H1 (cell line): ENCODE data around the gene CBARP. TPM values are rescaled to one million over a fixed set of nuclear protein-coding genes. Genes with fewer than 3 reads are reported as not detected.

Experiments
- CTCF ChIA-PET: fragments of 300-600 bp; sonication (Branson Sonifier 250); formaldehyde crosslinking; loops from one replicate; lab custom pipeline; 2021; ENCODE audit not compliant: partially characterized antibody; lab: Charles Lee
- POLR2A ChIA-PET: fragments of 300-600 bp; sonication (Branson Sonifier 250); formaldehyde crosslinking; loops from one replicate; lab custom pipeline; 2021; ENCODE audit warnings: inconsistent platforms; ENCODE audit not compliant: partially characterized antibody; lab: Charles Lee
- DNase-seq, 2 experiments: peaks; one replicate each; pipeline versions ENCODE4 v3.0.0 to v3.0.0-alpha.2; 2010 to 2022; ENCODE audit warnings: low spot score in 2 of 2, low read depth in 1 of 2, mixed read lengths in 1 of 2
- FAIRE-seq: peaks from 2 replicates; lab custom pipeline; 2011; peaks lifted over from hg19 to GRCh38; lab: Jason Lieb, UNC
- H2AFZ ChIP-seq: 2 replicates; pipeline ENCODE4 v1.8.1; 2012; ENCODE audit warnings: low read length, inconsistent platforms
- H2AK5ac ChIP-seq: 2 replicates; pipeline ENCODE4 v1.6.1; 2013; ENCODE audit warnings: low read depth, low read length
- H2BK120ac ChIP-seq: replicated peaks from 2 replicates; pipeline ENCODE3; 2013; ENCODE audit warnings: low read depth, low read length, inconsistent platforms
- H2BK12ac ChIP-seq: 2 replicates; pipeline ENCODE4 v1.6.1; 2013; ENCODE audit warnings: low read depth, low read length
- H2BK15ac ChIP-seq: 2 replicates; pipeline ENCODE4 v1.6.1; 2013; ENCODE audit warnings: low read length
- H2BK20ac ChIP-seq: 2 replicates; pipeline ENCODE4 v1.6.1; 2013; ENCODE audit warnings: low read length
- H2BK5ac ChIP-seq: 2 replicates; pipeline ENCODE4 v1.6.1; 2013; ENCODE audit warnings: low read depth, low read length
- H3K14ac ChIP-seq: 2 replicates; pipeline ENCODE4 v1.6.1; 2013; ENCODE audit warnings: inconsistent platforms; ENCODE audit not compliant: insufficient read length
- H3K18ac ChIP-seq: 2 replicates; pipeline ENCODE4 v1.6.1; 2013; ENCODE audit warnings: low read length; ENCODE audit errors: extremely low read depth
- H3K23ac ChIP-seq: 2 replicates; pipeline ENCODE4 v1.6.1; 2013; ENCODE audit warnings: inconsistent platforms; ENCODE audit not compliant: insufficient read length
- H3K23me2 ChIP-seq: 2 replicates; pipeline ENCODE4 v1.6.1; 2013; ENCODE audit warnings: low read depth, low read length
- H3K27ac ChIP-seq: 2 replicates; pipeline ENCODE4 v1.6.1; 2011; ENCODE audit warnings: low read depth, low read length, inconsistent platforms
- H3K27me3 ChIP-seq, 4 experiments: replicated peaks in 1 of 4; 1 replicate in 1 of 4; 2 replicates in 3 of 4; pipeline versions ENCODE4 v1.6.1 to v1.8.1; 2011 to 2013; ENCODE audit warnings: low read length in 3 of 4, mild to moderate bottlenecking in 3 of 4, inconsistent platforms in 2 of 4, mixed read lengths in 2 of 4, moderate library complexity in 1 of 4; ENCODE audit not compliant: control insufficient read depth in 3 of 4, insufficient read depth in 3 of 4; ENCODE audit errors: extremely low read depth in 1 of 4
- H3K36me3 ChIP-seq, 4 experiments: 2 replicates each; pipeline versions ENCODE4 v1.6.1 to v1.8.1; 2011 to 2013; ENCODE audit warnings: mild to moderate bottlenecking in 4 of 4, low read length in 3 of 4, moderate library complexity in 2 of 4, control low read depth in 1 of 4, inconsistent platforms in 1 of 4; ENCODE audit not compliant: insufficient read depth in 4 of 4, control insufficient read depth in 2 of 4
- H3K4ac ChIP-seq: replicated peaks from 2 replicates; pipeline ENCODE3; 2013; ENCODE audit warnings: low read length, low read depth, mixed read lengths, inconsistent platforms; ENCODE audit not compliant: insufficient read length
- H3K4me1 ChIP-seq, 4 experiments: replicated peaks in 1 of 4; 1 replicate in 1 of 4; 2 replicates in 3 of 4; pipeline versions ENCODE4 v1.6.1 to v1.8.1; 2011 to 2013; ENCODE audit warnings: low read length in 3 of 4, inconsistent platforms in 2 of 4, mixed read lengths in 1 of 4; ENCODE audit not compliant: insufficient read depth in 4 of 4, control insufficient read depth in 3 of 4
- H3K4me2 ChIP-seq, 2 experiments: 2 replicates each; pipeline versions ENCODE4 v1.6.1 to v1.8.1; 2011 to 2013; ENCODE audit warnings: low read depth in 2 of 2, low read length in 2 of 2, control low read depth in 1 of 2, inconsistent platforms in 1 of 2, mild to moderate bottlenecking in 1 of 2; ENCODE audit not compliant: insufficient read depth in 1 of 2
- H3K4me3 ChIP-seq, 4 experiments: fragments of 200-600, 300-600 bp in 1 of 4; sonication (generic), shearing (Covaris generic), sonication (Bioruptor Twin) in 1 of 4; 2 replicates each; pipeline versions ENCODE4 v1.5.1 to v1.8.1; 2011 to 2016; ENCODE audit warnings: low read length in 4 of 4, low read depth in 3 of 4, control low read depth in 2 of 4, inconsistent platforms in 2 of 4, mild to moderate bottlenecking in 2 of 4, mixed read lengths in 1 of 4, moderate library complexity in 1 of 4; ENCODE audit not compliant: insufficient read depth in 2 of 4; ENCODE audit errors: extremely low read depth in 1 of 4
- H3K56ac ChIP-seq: replicated peaks from 2 replicates; pipeline ENCODE3; 2013; ENCODE audit warnings: low read depth, mild to moderate bottlenecking, mixed read lengths, low read length, inconsistent platforms; ENCODE audit not compliant: insufficient read length
- H3K79me1 ChIP-seq: 2 replicates; pipeline ENCODE4 v1.6.1; 2013; ENCODE audit warnings: low read depth, low read length, control low read depth
- H3K79me2 ChIP-seq, 2 experiments: 2 replicates each; pipeline versions ENCODE4 v1.6.1 to v1.8.1; 2012 to 2013; ENCODE audit warnings: low read length in 2 of 2, mild to moderate bottlenecking in 2 of 2, inconsistent platforms in 1 of 2; ENCODE audit not compliant: insufficient read depth in 2 of 2, control insufficient read depth in 1 of 2
- H3K9ac ChIP-seq, 4 experiments: replicated peaks in 1 of 4; 1 replicate in 1 of 4; 2 replicates in 3 of 4; pipeline versions ENCODE4 v1.6.1 to v1.8.1; 2011 to 2013; ENCODE audit warnings: low read depth in 3 of 4, low read length in 3 of 4, control low read depth in 2 of 4, mild to moderate bottlenecking in 2 of 4, moderate library complexity in 2 of 4, inconsistent platforms in 1 of 4; ENCODE audit errors: extremely low read depth in 1 of 4
- H3K9me3 ChIP-seq, 2 experiments: 2 replicates each; pipeline versions ENCODE4 v1.6.1 to v1.8.1; 2012 to 2013; ENCODE audit warnings: mild to moderate bottlenecking in 2 of 2, moderate library complexity in 2 of 2, control low read depth in 1 of 2, inconsistent platforms in 1 of 2, low read depth in 1 of 2, low read length in 1 of 2, mixed read lengths in 1 of 2; ENCODE audit not compliant: insufficient read depth in 2 of 2
- H4K20me1 ChIP-seq, 2 experiments: replicated peaks in 1 of 2; 2 replicates each; pipeline versions ENCODE3 to v1.8.1; 2011 to 2013; ENCODE audit warnings: inconsistent platforms in 2 of 2, low read length in 2 of 2, mild to moderate bottlenecking in 1 of 2; ENCODE audit not compliant: insufficient read depth in 2 of 2, control insufficient read depth in 1 of 2
- H4K5ac ChIP-seq: 2 replicates; pipeline ENCODE4 v1.6.1; 2013; ENCODE audit warnings: low read length, low read depth, mixed read lengths, inconsistent platforms; ENCODE audit not compliant: insufficient read length
- H4K8ac ChIP-seq: 2 replicates; pipeline ENCODE4 v1.8.0; 2013; ENCODE audit warnings: mild to moderate bottlenecking, moderate library complexity, low read length, inconsistent platforms; ENCODE audit not compliant: insufficient read depth; ENCODE audit errors: extremely low read depth
- H4K91ac ChIP-seq: replicated peaks from 2 replicates; pipeline ENCODE3; 2013; ENCODE audit warnings: low read length, mixed read lengths, inconsistent platforms; ENCODE audit not compliant: insufficient read length
- CTCF ChIP-seq, 3 experiments: IDR thresholded peaks; 1 replicate in 2 of 3; 2 replicates in 1 of 3; pipeline versions ENCODE4 v1.5.1 to v1.6.1; 2011; ENCODE audit warnings: low read length in 3 of 3, mild to moderate bottlenecking in 3 of 3, inconsistent platforms in 2 of 3, low read depth in 1 of 3, moderate library complexity in 1 of 3; ENCODE audit not compliant: insufficient read depth in 1 of 3; ENCODE audit errors: control extremely low read depth in 1 of 3
- EP300 ChIP-seq, 2 experiments: IDR thresholded peaks; 1 replicate in 1 of 2; 2 replicates in 1 of 2; pipeline ENCODE4 v1.6.1; 2011 to 2012; ENCODE audit warnings: low read depth in 2 of 2, low read length in 2 of 2, mild to moderate bottlenecking in 2 of 2, borderline replicate concordance in 1 of 2, inconsistent platforms in 1 of 2, moderate library complexity in 1 of 2
- WGBS, 2 experiments: shearing (Covaris generic) in 1 of 2; methylation state at CpG; one replicate each; pipeline versions ENCODE4 v1.1.6 to v1.1.7; 2013 to 2015; ENCODE audit warnings: low lambda C conversion rate in 2 of 2, mixed read lengths in 2 of 2, inconsistent platforms in 1 of 2, low coverage in 1 of 2, missing lambda C conversion rate in 1 of 2; ENCODE audit not compliant: insufficient replicate concordance in 2 of 2, insufficient coverage in 1 of 2, insufficient read length in 1 of 2; ENCODE audit errors: extremely low coverage in 1 of 2, missing lambda C conversion rate in 1 of 2; 5-methylcytosine and 5-hydroxymethylcytosine counted together
- polyA plus RNA-seq, 7 experiments: library from polyadenylated mRNA; depleted of rRNA in 3 of 7; stranded (reverse) in 5 of 7; unstranded in 2 of 7; fragments of >200 nt in 5 of 7; fragments of 200-250 nt in 2 of 7; gene quantifications; 1 replicate in 5 of 7; 2 replicates in 1 of 7; 4 replicates in 1 of 7; pipeline versions ENCODE4 v1.2.1 to v1.2.3, GENCODE V29; 2011 to 2013; ENCODE audit warnings: missing spikeins in 2 of 7, mixed read lengths in 2 of 7
- total RNA-seq: library from RNA; stranded (reverse); fragmentation: NEBNext Ultra II Directional; extraction: Animal tissue kit (Norgen Biotek cat#: 25700); gene quantifications from 2 replicates; pipeline ENCODE4 v1.2.1, GENCODE V29; 2021

CBARP gene
- total and polyA plus RNA-seq, 2 of the 8 experiments (the other 6 are each of a cell fraction or from before 2014, with no cell fraction given), result 4.9 to 14.7 TPM

GRCh38 chr19:1220477-1220930, 17.3 kb downstream of the CBARP start:
- no peak overlapping the region for H2BK12ac ChIP-seq
- H2BK15ac ChIP-seq, result no peak overlapping the region
- H3K27me3 ChIP-seq, result no peaks in the 10 kb centered on the region
- peaks cover 7% of the 10 kb centered on the region for H3K79me1 ChIP-seq
- no peak overlapping the region for H4K91ac ChIP-seq
- no peaks in the 10 kb centered on the region for H3K23me2 ChIP-seq
- no peak overlapping the region for H3K27ac ChIP-seq
- WGBS, 2 experiments, result 92% methylated on average over 30 of the region's 33 CpGs; no CpG with 5 or more reads in 1 of the 2 experiments
- DNase-seq, result peak in 1 of 2 experiments; percentile 67
- no peak overlapping the region for H2AK5ac ChIP-seq
- H3K18ac ChIP-seq, result no peak overlapping the region
- H4K5ac ChIP-seq, result no peak overlapping the region
- CTCF ChIA-PET, result interaction anchor here (0.7 to 9.0 kb wide), 25 partner anchors 8 to 265 kb away, joined by 3 to 56 read pairs (median 5); partner anchors contain the start of gene ATP5F1D
- FAIRE-seq, result no peak
- H4K20me1 ChIP-seq, result peaks cover 26 to 37% of the 10 kb centered on the region in 2 experiments
- H3K23ac ChIP-seq, result no peak overlapping the region
- no peak overlapping the region for H3K14ac ChIP-seq
- no peaks in the 10 kb centered on the region for H3K9me3 ChIP-seq
- no peak overlapping the region for H3K9ac ChIP-seq
- POLR2A ChIA-PET, result interaction anchor here (0.9 to 2.0 kb wide), 8 partner anchors 9 to 212 kb away, joined by 3 to 8 read pairs (median 4); no protein-coding TSS in a partner anchor
- H2BK5ac ChIP-seq, result no peak overlapping the region
- no peak overlapping the region for H2BK20ac ChIP-seq
- peaks cover 0 to 31% (median 0%) of the 10 kb centered on the region in 4 experiments; a peak in 3 of 8 replicates for H3K36me3 ChIP-seq
- H3K4me2 ChIP-seq, result no peak overlapping the region
- H2AFZ ChIP-seq, result no peak overlapping the region
- H3K79me2 ChIP-seq, result peaks cover 0 to 30% of the 10 kb centered on the region in 2 experiments; a peak in 3 of 4 replicates
- no peak overlapping the region for H2BK120ac ChIP-seq
- peaks cover 0 to 2% (median 2%) of the 10 kb centered on the region in 4 experiments; a peak in 3 of 7 replicates for H3K4me1 ChIP-seq
- TF ChIP-seq CTCF (IDR thresholded peaks at IDR 0.05; ENCODE audit: control extremely low read depth in 1 of 3, insufficient read depth in 1 of 3, low read depth in 1 of 3, low read length in 3 of 3) (peak in 2 of 3 experiments; percentile 24 to 33; a peak in 1 of 4 replicates), EP300 (IDR thresholded peaks at IDR 0.05; ENCODE audit: borderline replicate concordance in 1 of 2, low read depth in 2 of 2, low read length in 2 of 2) (no peak)
- TF ChIP-seq, all 59 proteins: peak for 1
- no peak overlapping the region for H3K4me3 ChIP-seq
- H4K8ac ChIP-seq, result no peak overlapping the region; the same call in 1 of the 2 replicates
- no peak overlapping the region for H3K4ac ChIP-seq
- H3K56ac ChIP-seq, result no peak overlapping the region
